ENCODE measurements around the gene CCL4.

CCL4 gene

GRCh38 chr17:36059406-36059805 lies 44.2 kb upstream of the CCL4 start:
- TF ChIP-seq POLR2AphosphoS5 (IDR thresholded peaks at IDR 0.05; ENCODE audit: low read depth, low read length) (no peak), REST (IDR thresholded peaks at IDR 0.05; ENCODE audit: insufficient read depth in 1 of 2, low read depth in 2 of 2, low read length in 2 of 2) (no peak)

GRCh38 chr17:36060816-36061215 lies 42.8 kb upstream of the CCL4 start:
- no peak for TF ChIP-seq REST (IDR thresholded peaks at IDR 0.05; ENCODE audit: insufficient read depth in 1 of 2, low read depth in 2 of 2, low read length in 2 of 2)
- TF ChIP-seq SIN3A (IDR thresholded peaks at IDR 0.05; ENCODE audit: borderline replicate concordance, insufficient read depth, low read length) = no peak
- TF ChIP-seq POLR2AphosphoS5 (IDR thresholded peaks at IDR 0.05; ENCODE audit: low read depth, low read length) = no peak
- no peak for TF ChIP-seq FOXP2 (optimal IDR thresholded peaks at IDR 0.05; ENCODE audit: borderline replicate concordance, extremely low read depth, extremely low read length, insufficient read depth)
- TF ChIP-seq TAF1 (IDR thresholded peaks at IDR 0.05; ENCODE audit: borderline replicate concordance, insufficient read depth, low read length) = no peak

GRCh38 chr17:36063786-36064541 lies 39.7 kb upstream of the CCL4 start, which contains the start of gene CCL18:
Gene CCL18 (plus strand): TSS chr17:36064272. CDS start chr17:36064343, 71 bp downstream.
- TF ChIP-seq FOXP2 (optimal IDR thresholded peaks at IDR 0.05; ENCODE audit: borderline replicate concordance, extremely low read depth, extremely low read length, insufficient read depth) = no peak
- TF ChIP-seq TAF1 (IDR thresholded peaks at IDR 0.05; ENCODE audit: borderline replicate concordance, insufficient read depth, low read length) = no peak
- TF ChIP-seq POLR2AphosphoS5 (IDR thresholded peaks at IDR 0.05; ENCODE audit: low read depth, low read length) = no peak
- no peak for TF ChIP-seq REST (IDR thresholded peaks at IDR 0.05; ENCODE audit: insufficient read depth in 1 of 2, low read depth in 2 of 2, low read length in 2 of 2)
- no peak for TF ChIP-seq SIN3A (IDR thresholded peaks at IDR 0.05; ENCODE audit: borderline replicate concordance, insufficient read depth, low read length)

DNA sequence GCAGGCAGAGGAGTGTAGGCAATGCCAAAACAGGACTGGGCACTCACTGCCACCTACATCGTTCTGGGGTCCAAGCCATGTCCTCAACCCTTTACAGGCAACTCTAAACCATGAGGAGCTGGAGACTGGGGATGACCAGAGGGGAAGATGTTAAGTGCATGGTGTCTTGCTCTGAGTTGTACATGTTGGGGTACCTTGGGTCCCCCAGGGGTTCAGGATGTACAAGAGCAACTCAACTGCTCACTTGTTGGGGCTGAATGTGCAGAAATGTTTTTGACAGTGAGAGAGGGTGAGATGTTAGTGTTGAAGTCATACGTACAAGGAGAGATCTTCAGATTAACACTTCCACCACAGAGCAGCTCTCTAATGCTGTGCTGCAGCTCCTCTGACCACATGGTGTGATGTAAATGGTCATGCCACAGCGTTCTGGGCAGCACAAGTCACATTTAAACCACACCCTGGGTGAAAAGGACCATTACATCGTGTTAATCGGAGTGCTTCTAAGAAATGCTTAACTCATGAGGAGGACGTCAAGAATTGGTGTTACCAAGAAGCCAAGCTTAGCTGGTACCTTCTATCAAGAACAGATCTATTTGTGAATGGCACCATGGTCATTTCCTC lies 37.2 kb upstream of the CCL4 start:
- TF ChIP-seq POLR2AphosphoS5 (IDR thresholded peaks at IDR 0.05; ENCODE audit: low read depth, low read length) (no peak), TAF1 (IDR thresholded peaks at IDR 0.05; ENCODE audit: borderline replicate concordance, insufficient read depth, low read length) (no peak), FOXP2 (optimal IDR thresholded peaks at IDR 0.05; ENCODE audit: borderline replicate concordance, extremely low read depth, extremely low read length, insufficient read depth) (no peak), SIN3A (IDR thresholded peaks at IDR 0.05; ENCODE audit: borderline replicate concordance, insufficient read depth, low read length) (no peak), REST (IDR thresholded peaks at IDR 0.05; ENCODE audit: insufficient read depth in 1 of 2, low read depth in 2 of 2, low read length in 2 of 2) (no peak)

Data from PFSK-1 (cell line).